GM19043 (cell line): ENCODE data around the gene PTPRN2.
"Not testable (repeated sequence)": the region's sequence is repeated elsewhere in the genome, so short reads cannot be mapped to it uniquely, and the experiment has no call there.

Experiments
- ATAC-seq: cut with Tn5 transposase; IDR thresholded peaks from one replicate; pipeline ENCODE4 v1.9.1; 2021; ENCODE audit warnings: low read depth; ENCODE audit not compliant: unreplicated experiment

PTPRN2 gene

GRCh38 chr7:158183431-158183830 lies 404.2 kb downstream of the PTPRN2 start:
- no peak for ATAC-seq

- ATAC-seq: no peak
Measured at GRCh38 chr7:158176561-158177173, 411.0 kb downstream of the PTPRN2 start.

- no peak for ATAC-seq
Measured at GRCh38 chr7:158175779-158176178, 411.8 kb downstream of the PTPRN2 start.

GRCh38 chr7:158174947-158175346 lies 412.7 kb downstream of the PTPRN2 start:
- ATAC-seq: no peak

- no peak for ATAC-seq
Measured at GRCh38 chr7:158167373-158167772, 420.2 kb downstream of the PTPRN2 start.

- no peak for ATAC-seq
Measured at GRCh38 chr7:158166386-158167340, 421.0 kb downstream of the PTPRN2 start.

- ATAC-seq: no peak
Measured at GRCh38 chr7:158165711-158166110, 421.9 kb downstream of the PTPRN2 start.

- no peak for ATAC-seq
Measured at GRCh38 chr7:158164101-158165095, 423.2 kb downstream of the PTPRN2 start.

GRCh38 chr7:158161194-158161593 lies 426.4 kb downstream of the PTPRN2 start:
- ATAC-seq: no peak

- no peak for ATAC-seq
Measured at GRCh38 chr7:158160199-158160598, 427.4 kb downstream of the PTPRN2 start.

GRCh38 chr7:158157460-158157859 lies 430.2 kb downstream of the PTPRN2 start:
- ATAC-seq: no peak

GRCh38 chr7:158151273-158151672 lies 436.4 kb downstream of the PTPRN2 start:
- ATAC-seq: not testable (repeated sequence)

- ATAC-seq: no peak
Measured at GRCh38 chr7:158150234-158150633, 437.4 kb downstream of the PTPRN2 start.

GRCh38 chr7:158147431-158147830 lies 440.2 kb downstream of the PTPRN2 start:
- ATAC-seq: not testable (repeated sequence)

- ATAC-seq: no peak
Measured at GRCh38 chr7:158145370-158145769, 442.3 kb downstream of the PTPRN2 start.

GRCh38 chr7:158143196-158144120 lies 444.2 kb downstream of the PTPRN2 start:
- ATAC-seq: no peak

GRCh38 chr7:158142657-158143056 lies 445.0 kb downstream of the PTPRN2 start:
- ATAC-seq: no peak

GRCh38 chr7:158141806-158142518 lies 445.7 kb downstream of the PTPRN2 start:
- no peak for ATAC-seq

- ATAC-seq: no peak
Measured at GRCh38 chr7:158141221-158141582, 446.4 kb downstream of the PTPRN2 start.
